ENCODE measurements around the gene DIS3L2. TPM values are rescaled to one million over a fixed set of nuclear protein-coding genes. Genes with fewer than 3 reads are reported as not detected.

DIS3L2 gene
- total RNA-seq, 4 donors from 2014 or later: 12.8 to 27.3 (median 16.8) TPM

DNA sequence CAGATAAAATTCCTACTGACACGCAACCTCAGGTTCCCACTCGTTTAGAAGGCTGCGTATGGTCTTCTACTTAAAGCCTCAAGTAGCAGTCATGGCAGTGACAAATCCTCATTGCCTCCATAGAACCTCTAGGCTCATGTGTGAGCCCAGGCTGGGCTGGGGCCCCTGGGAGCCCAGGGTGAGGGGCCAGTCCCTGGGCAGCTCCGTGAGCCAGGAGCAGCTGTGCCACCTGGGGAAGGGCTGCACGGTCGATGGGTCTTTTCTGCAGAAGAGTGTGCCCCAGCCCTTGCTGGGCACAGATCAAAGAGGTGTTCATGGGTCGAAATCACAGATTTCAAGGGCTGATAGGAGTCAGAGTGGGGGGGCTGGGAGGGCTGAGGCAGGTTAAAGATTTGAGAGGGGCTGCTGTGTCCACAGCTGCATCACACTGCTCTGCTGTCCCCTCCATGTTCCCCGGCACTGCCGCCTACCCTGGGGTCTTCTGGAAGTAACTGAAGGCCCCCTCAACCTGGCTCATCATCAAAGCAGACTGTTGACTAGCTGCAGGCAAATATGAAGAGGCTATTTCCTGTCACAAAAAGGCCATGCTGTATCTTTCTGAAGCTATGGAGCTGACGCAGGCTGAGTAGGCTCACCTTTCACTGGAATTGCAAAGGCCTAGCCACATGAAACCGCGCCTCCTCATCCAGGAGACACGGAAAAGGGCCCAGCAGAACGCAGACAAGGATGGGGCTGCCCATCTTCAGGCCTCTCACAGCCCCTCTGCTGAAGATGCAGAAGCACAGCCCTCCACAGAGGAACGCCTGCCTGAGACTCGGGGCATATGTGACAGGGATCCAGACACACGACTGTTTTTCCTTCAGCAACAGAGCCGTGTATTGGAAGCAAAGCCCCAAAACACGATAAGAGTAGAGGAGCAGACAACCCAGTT lies 381.4 kb downstream of the DIS3L2 start:
- Histone ChIP-seq H3K36me3 (no peaks in the 10 kb centered on the region), H3K9me3 (no peaks in the 10 kb centered on the region), H3K27ac (no peak overlapping the region), H3K4me1 (no peaks in the 10 kb centered on the region), H3K4me3 (no peak overlapping the region), H3K27me3 (peaks cover 1 to 9% (median 6%) of the 10 kb centered on the region in 3 donors)
- intact Hi-C loops (cut with DNase I; ENCODE audit: low total_unique reads): no loop called here
- no peak for TF ChIP-seq POLR2A (IDR thresholded peaks at IDR 0.05)
- TF ChIP-seq, protein P1, sequence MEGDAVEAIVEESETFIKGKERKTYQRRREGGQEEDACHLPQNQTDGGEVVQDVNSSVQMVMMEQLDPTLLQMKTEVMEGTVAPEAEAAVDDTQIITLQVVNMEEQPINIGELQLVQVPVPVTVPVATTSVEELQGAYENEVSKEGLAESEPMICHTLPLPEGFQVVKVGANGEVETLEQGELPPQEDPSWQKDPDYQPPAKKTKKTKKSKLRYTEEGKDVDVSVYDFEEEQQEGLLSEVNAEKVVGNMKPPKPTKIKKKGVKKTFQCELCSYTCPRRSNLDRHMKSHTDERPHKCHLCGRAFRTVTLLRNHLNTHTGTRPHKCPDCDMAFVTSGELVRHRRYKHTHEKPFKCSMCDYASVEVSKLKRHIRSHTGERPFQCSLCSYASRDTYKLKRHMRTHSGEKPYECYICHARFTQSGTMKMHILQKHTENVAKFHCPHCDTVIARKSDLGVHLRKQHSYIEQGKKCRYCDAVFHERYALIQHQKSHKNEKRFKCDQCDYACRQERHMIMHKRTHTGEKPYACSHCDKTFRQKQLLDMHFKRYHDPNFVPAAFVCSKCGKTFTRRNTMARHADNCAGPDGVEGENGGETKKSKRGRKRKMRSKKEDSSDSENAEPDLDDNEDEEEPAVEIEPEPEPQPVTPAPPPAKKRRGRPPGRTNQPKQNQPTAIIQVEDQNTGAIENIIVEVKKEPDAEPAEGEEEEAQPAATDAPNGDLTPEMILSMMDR (IDR thresholded peaks at IDR 0.05 in 4 of 5, conservative IDR thresholded peaks at IDR 0.05 in 1 of 5): no peak
- ATAC-seq: no peak
- no peak for DNase-seq
- in situ Hi-C loops (cut with MboI; ENCODE audit: low sequenced_read_pairs in 4 of 4): no loop called here

DNA sequence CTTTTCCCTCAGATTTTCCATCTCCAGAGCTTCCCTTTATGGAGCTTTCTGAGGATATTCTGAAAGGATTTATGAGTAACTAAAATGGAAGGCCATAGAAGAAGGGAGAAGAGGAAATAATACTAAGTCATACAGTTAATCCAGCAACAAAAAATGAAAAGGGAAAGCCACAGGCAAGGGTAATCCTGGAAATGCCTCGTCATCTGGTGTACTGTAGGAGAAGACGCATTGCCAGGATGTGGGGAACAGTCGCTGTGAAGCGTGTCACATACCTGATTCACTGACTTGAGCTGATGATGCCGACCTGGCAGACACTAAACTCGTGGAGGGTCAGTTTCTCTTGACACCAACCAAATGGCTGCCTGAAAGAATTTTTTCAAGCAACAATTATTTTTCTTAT lies 382.3 kb downstream of the DIS3L2 start:
- no peak for DNase-seq
- no peak overlapping the region for H3K27ac ChIP-seq
- H3K4me1 ChIP-seq: no peaks in the 10 kb centered on the region
- in situ Hi-C loops (cut with MboI; ENCODE audit: low sequenced_read_pairs in 4 of 4) (no loop called here), intact Hi-C loops (cut with DNase I; ENCODE audit: low total_unique reads) (no loop called here)
- no peak for ATAC-seq
- H3K9me3 ChIP-seq: no peaks in the 10 kb centered on the region
- no peak for TF ChIP-seq POLR2A (IDR thresholded peaks at IDR 0.05)
- TF ChIP-seq, protein P1 (IDR thresholded peaks at IDR 0.05 in 4 of 5, conservative IDR thresholded peaks at IDR 0.05 in 1 of 5): no peak
- H3K4me3 ChIP-seq: no peak overlapping the region
- no peaks in the 10 kb centered on the region for H3K36me3 ChIP-seq
- peaks cover 7 to 18% (median 10%) of the 10 kb centered on the region in 3 donors for H3K27me3 ChIP-seq

DNA sequence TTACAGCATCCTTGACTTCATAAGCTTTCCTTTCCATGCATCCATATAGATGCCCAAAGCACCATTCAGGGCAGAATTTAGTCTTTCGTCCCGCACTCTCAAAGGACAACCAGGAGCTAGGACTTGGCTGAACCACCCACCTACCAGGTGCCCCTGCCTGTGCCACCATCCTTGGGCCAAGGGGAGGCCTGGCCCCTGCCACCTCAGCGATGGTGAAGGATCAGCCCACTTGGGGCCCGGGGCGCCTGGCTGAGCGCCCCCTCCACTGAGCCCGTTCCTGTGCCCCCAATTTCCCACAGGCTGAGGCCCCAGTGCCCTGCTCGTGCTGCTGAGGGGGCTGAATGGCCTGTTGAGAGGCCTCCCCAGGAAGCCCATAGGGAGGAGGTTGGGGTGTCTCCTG lies 383.7 kb downstream of the DIS3L2 start:
- in situ Hi-C loops (cut with MboI; ENCODE audit: low sequenced_read_pairs in 4 of 4) (no loop called here), intact Hi-C loops (cut with DNase I; ENCODE audit: low total_unique reads) (no loop called here)
- no peaks in the 10 kb centered on the region for H3K4me1 ChIP-seq
- TF ChIP-seq POLR2A (IDR thresholded peaks at IDR 0.05): no peak
- TF ChIP-seq, protein P1 (IDR thresholded peaks at IDR 0.05 in 4 of 5, conservative IDR thresholded peaks at IDR 0.05 in 1 of 5): no peak
- peaks cover 12 to 30% (median 23%) of the 10 kb centered on the region in 3 donors for H3K27me3 ChIP-seq
- no peaks in the 10 kb centered on the region for H3K36me3 ChIP-seq
- no peaks in the 10 kb centered on the region for H3K9me3 ChIP-seq
- no peak overlapping the region for H3K4me3 ChIP-seq
- no peak for ATAC-seq
- no peak for DNase-seq
- no peak overlapping the region for H3K27ac ChIP-seq

DNA sequence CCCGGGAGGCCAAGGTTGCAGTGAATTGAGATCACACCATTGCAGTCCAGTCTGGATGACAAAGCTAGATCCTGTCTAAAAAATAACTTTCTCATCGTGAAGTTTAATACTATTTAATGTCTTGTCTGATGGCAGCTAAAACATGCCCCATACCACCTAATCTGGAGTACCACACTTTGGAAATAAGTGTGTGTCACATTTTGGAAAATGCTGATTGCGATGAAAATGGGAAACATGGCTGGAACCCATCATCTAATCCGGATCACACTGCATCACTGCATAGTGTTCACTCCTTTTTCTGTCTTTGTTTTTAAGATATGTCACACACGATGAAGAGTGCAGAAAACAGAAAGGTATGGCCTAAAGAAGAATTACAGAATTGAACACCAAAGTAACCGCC lies 385.9 kb downstream of the DIS3L2 start:
- H3K9me3 ChIP-seq: no peaks in the 10 kb centered on the region
- no peak overlapping the region for H3K27ac ChIP-seq
- intact Hi-C loops (cut with DNase I; ENCODE audit: low total_unique reads): no loop called here
- H3K27me3 ChIP-seq: peaks cover 27 to 50% (median 43%) of the 10 kb centered on the region in 3 donors
- in situ Hi-C loops (cut with MboI; ENCODE audit: low sequenced_read_pairs in 4 of 4): no loop called here
- DNase-seq: no peak
- TF ChIP-seq POLR2A (IDR thresholded peaks at IDR 0.05): no peak
- TF ChIP-seq, protein P1 (IDR thresholded peaks at IDR 0.05 in 4 of 5, conservative IDR thresholded peaks at IDR 0.05 in 1 of 5): no peak
- no peak overlapping the region for H3K4me3 ChIP-seq
- no peak for ATAC-seq
- no peaks in the 10 kb centered on the region for H3K36me3 ChIP-seq
- peaks cover 0 to 9% of the 10 kb centered on the region in 2 donors for H3K4me1 ChIP-seq

Measured in gastrocnemius medialis (tissue), 4 donors.